ENCODE data around the gene SCML1.

- TF ChIP-seq CTCF (IDR thresholded peaks at IDR 0.05) (no peak), POLR2A (IDR thresholded peaks at IDR 0.05) (no peak)
These were observed 6.6 kb downstream of the SCML1 start for GRCh38 chrX:17743913-17744312.
